ENCODE results near the gene IQGAP2.

IQGAP2 gene

GRCh38 chr5:76473009-76473336 is 69.9 kb downstream of the IQGAP2 start:
- H2AFZ ChIP-seq (ENCODE audit: insufficient read depth, low read length, poor library complexity): no peak overlapping the region
- no peak for DNase-seq
- H3K27me3 ChIP-seq (ENCODE audit: insufficient read depth, low read length): no peaks in the 10 kb centered on the region
- H3K79me2 ChIP-seq (ENCODE audit: control insufficient read depth, insufficient read depth, low read length, poor library complexity): no peaks in the 10 kb centered on the region
- H2BK120ac ChIP-seq (ENCODE audit: insufficient read depth, low read length, poor library complexity): no peak overlapping the region
- H3K79me1 ChIP-seq (ENCODE audit: low read length): no peaks in the 10 kb centered on the region
- H3K23ac ChIP-seq (ENCODE audit: low read length): no peak overlapping the region
- no peak overlapping the region for H3K4me2 ChIP-seq (ENCODE audit: low read length)
- H3K4me1 ChIP-seq (ENCODE audit: control insufficient read depth in 1 of 2, insufficient read depth in 2 of 2, low read length in 2 of 2): peaks cover 11 to 15% of the 10 kb centered on the region in 2 experiments
- H4K12ac ChIP-seq (ENCODE audit: low read depth, low read length): no peak overlapping the region
- H2BK5ac ChIP-seq (ENCODE audit: low read depth, low read length, poor library complexity): no peak overlapping the region
- H3K27ac ChIP-seq (ENCODE audit: low read depth, low read length): no peak overlapping the region
- WGBS (ENCODE audit: extremely low coverage, insufficient coverage, insufficient read length): no CpG with 5 or more reads among the region's 2 CpGs
- no peak overlapping the region for H2BK12ac ChIP-seq (ENCODE audit: low read length)
- H3K18ac ChIP-seq (ENCODE audit: low read length): no peak overlapping the region
- no peak overlapping the region for H3K4me3 ChIP-seq (ENCODE audit: low read depth, low read length)
- no peak overlapping the region for H2AK5ac ChIP-seq (ENCODE audit: low read length)
- H3K9me3 ChIP-seq (ENCODE audit: insufficient read depth, low read depth, low read length): no peaks in the 10 kb centered on the region
- H3K4ac ChIP-seq (ENCODE audit: low read depth, low read length): no peak overlapping the region
- no peak overlapping the region for H3K14ac ChIP-seq (ENCODE audit: low read length)
- H3K9ac ChIP-seq (ENCODE audit: low read length): no peak overlapping the region
- H3K36me3 ChIP-seq (ENCODE audit: control insufficient read depth in 1 of 2, insufficient read depth in 2 of 2, low read length in 2 of 2): no peaks in the 10 kb centered on the region
- H4K91ac ChIP-seq (ENCODE audit: low read depth, low read length): no peak overlapping the region
- H4K8ac ChIP-seq (ENCODE audit: low read depth, low read length): no peak overlapping the region

GRCh38 chr5:76473661-76474060 is 70.6 kb downstream of the IQGAP2 start:
- Histone ChIP-seq H3K79me2 (ENCODE audit: control insufficient read depth, insufficient read depth, low read length, poor library complexity) (no peaks in the 10 kb centered on the region), H3K4ac (ENCODE audit: low read depth, low read length) (no peak overlapping the region), H2AK5ac (ENCODE audit: low read length) (no peak overlapping the region), H2BK5ac (ENCODE audit: low read depth, low read length, poor library complexity) (no peak overlapping the region), H2AFZ (ENCODE audit: insufficient read depth, low read length, poor library complexity) (no peak overlapping the region), H3K4me3 (ENCODE audit: low read depth, low read length) (no peak overlapping the region), H2BK120ac (ENCODE audit: insufficient read depth, low read length, poor library complexity) (no peak overlapping the region), H4K8ac (ENCODE audit: low read depth, low read length) (no peak overlapping the region), H3K14ac (ENCODE audit: low read length) (no peak overlapping the region), H2BK12ac (ENCODE audit: low read length) (no peak overlapping the region), H4K12ac (ENCODE audit: low read depth, low read length) (no peak overlapping the region), H3K4me2 (ENCODE audit: low read length) (no peak overlapping the region), H3K4me1 (ENCODE audit: control insufficient read depth in 1 of 2, insufficient read depth in 2 of 2, low read length in 2 of 2) (peaks cover 11 to 15% of the 10 kb centered on the region in 2 experiments), H3K36me3 (ENCODE audit: control insufficient read depth in 1 of 2, insufficient read depth in 2 of 2, low read length in 2 of 2) (no peaks in the 10 kb centered on the region), H3K9ac (ENCODE audit: low read length) (no peak overlapping the region), H3K9me3 (ENCODE audit: insufficient read depth, low read depth, low read length) (no peaks in the 10 kb centered on the region), H3K27me3 (ENCODE audit: insufficient read depth, low read length) (no peaks in the 10 kb centered on the region), H3K23ac (ENCODE audit: low read length) (no peak overlapping the region), H3K18ac (ENCODE audit: low read length) (no peak overlapping the region), H3K27ac (ENCODE audit: low read depth, low read length) (no peak overlapping the region), H3K79me1 (ENCODE audit: low read length) (no peaks in the 10 kb centered on the region), H4K91ac (ENCODE audit: low read depth, low read length) (no peak overlapping the region)
- WGBS (ENCODE audit: extremely low coverage, insufficient coverage, insufficient read length): no CpG with 5 or more reads among the region's 3 CpGs
- no peak for DNase-seq

- Histone ChIP-seq H3K14ac (ENCODE audit: low read length) (peak overlapping the region; percentile 49), H3K79me2 (ENCODE audit: control insufficient read depth, insufficient read depth, low read length, poor library complexity) (no peaks in the 10 kb centered on the region), H2BK5ac (ENCODE audit: low read depth, low read length, poor library complexity) (no peak overlapping the region), H2AFZ (ENCODE audit: insufficient read depth, low read length, poor library complexity) (no peak overlapping the region), H3K36me3 (ENCODE audit: control insufficient read depth in 1 of 2, insufficient read depth in 2 of 2, low read length in 2 of 2) (no peaks in the 10 kb centered on the region), H3K4ac (ENCODE audit: low read depth, low read length) (no peak overlapping the region), H3K9ac (ENCODE audit: low read length) (no peak overlapping the region), H4K12ac (ENCODE audit: low read depth, low read length) (no peak overlapping the region), H3K27ac (ENCODE audit: low read depth, low read length) (no peak overlapping the region), H4K91ac (ENCODE audit: low read depth, low read length) (no peak overlapping the region), H4K8ac (ENCODE audit: low read depth, low read length) (no peak overlapping the region), H3K9me3 (ENCODE audit: insufficient read depth, low read depth, low read length) (no peaks in the 10 kb centered on the region), H2AK5ac (ENCODE audit: low read length) (no peak overlapping the region), H3K18ac (ENCODE audit: low read length) (no peak overlapping the region), H3K79me1 (ENCODE audit: low read length) (no peaks in the 10 kb centered on the region), H3K23ac (ENCODE audit: low read length) (no peak overlapping the region), H3K4me2 (ENCODE audit: low read length) (no peak overlapping the region), H2BK120ac (ENCODE audit: insufficient read depth, low read length, poor library complexity) (no peak overlapping the region), H3K4me1 (ENCODE audit: control insufficient read depth in 1 of 2, insufficient read depth in 2 of 2, low read length in 2 of 2) (peaks cover 11 to 15% of the 10 kb centered on the region in 2 experiments), H2BK12ac (ENCODE audit: low read length) (peak overlapping the region; percentile 38), H3K27me3 (ENCODE audit: insufficient read depth, low read length) (no peaks in the 10 kb centered on the region), H3K4me3 (ENCODE audit: low read depth, low read length) (no peak overlapping the region)
- no peak for DNase-seq
- WGBS (ENCODE audit: extremely low coverage, insufficient coverage, insufficient read length): no CpG with 5 or more reads among the region's 2 CpGs
Measured at GRCh38 chr5:76474377-76474776, 71.3 kb downstream of the IQGAP2 start.

GRCh38 chr5:76475385-76475784 is 72.3 kb downstream of the IQGAP2 start:
- Histone ChIP-seq H3K23ac (ENCODE audit: low read length) (no peak overlapping the region), H2AFZ (ENCODE audit: insufficient read depth, low read length, poor library complexity) (no peak overlapping the region), H3K4me1 (ENCODE audit: control insufficient read depth in 1 of 2, insufficient read depth in 2 of 2, low read length in 2 of 2) (peaks cover 11 to 15% of the 10 kb centered on the region in 2 experiments), H2BK120ac (ENCODE audit: insufficient read depth, low read length, poor library complexity) (no peak overlapping the region), H3K36me3 (ENCODE audit: control insufficient read depth in 1 of 2, insufficient read depth in 2 of 2, low read length in 2 of 2) (no peaks in the 10 kb centered on the region), H3K9ac (ENCODE audit: low read length) (no peak overlapping the region), H2BK5ac (ENCODE audit: low read depth, low read length, poor library complexity) (no peak overlapping the region), H3K14ac (ENCODE audit: low read length) (no peak overlapping the region), H2AK5ac (ENCODE audit: low read length) (no peak overlapping the region), H3K4ac (ENCODE audit: low read depth, low read length) (no peak overlapping the region), H3K79me1 (ENCODE audit: low read length) (no peaks in the 10 kb centered on the region), H3K27me3 (ENCODE audit: insufficient read depth, low read length) (no peaks in the 10 kb centered on the region), H4K91ac (ENCODE audit: low read depth, low read length) (peak overlapping the region; percentile 38), H3K79me2 (ENCODE audit: control insufficient read depth, insufficient read depth, low read length, poor library complexity) (no peaks in the 10 kb centered on the region), H3K18ac (ENCODE audit: low read length) (no peak overlapping the region), H3K4me2 (ENCODE audit: low read length) (no peak overlapping the region), H3K9me3 (ENCODE audit: insufficient read depth, low read depth, low read length) (no peaks in the 10 kb centered on the region), H3K4me3 (ENCODE audit: low read depth, low read length) (no peak overlapping the region), H4K8ac (ENCODE audit: low read depth, low read length) (no peak overlapping the region), H3K27ac (ENCODE audit: low read depth, low read length) (peak overlapping the region; percentile 4), H4K12ac (ENCODE audit: low read depth, low read length) (no peak overlapping the region), H2BK12ac (ENCODE audit: low read length) (no peak overlapping the region)
- no CpG with 5 or more reads among the region's 3 CpGs for WGBS (ENCODE audit: extremely low coverage, insufficient coverage, insufficient read length)
- no peak for DNase-seq

Data from trophoblast cell (in vitro differentiated cells and primary cell).